Caco-2 (cell line): ENCODE results near the gene HSDL2. TPM values are rescaled to one million over a fixed set of nuclear protein-coding genes. Genes with fewer than 3 reads are reported as not detected.

Experiments used
- BruUV-seq: library from RNA; stranded (reverse); fragments of 400-500 nt; replicated peaks from 2 replicates; lab custom pipeline; 2021; lab: Mats Ljungman, UMichigan
- CTCF ChIA-PET: fragments of 300-600 bp; sonication (Branson Sonifier 250); formaldehyde crosslinking; loops from one replicate; lab custom pipeline; 2022; ENCODE audit warnings: antibody characterized with exemption; lab: Charles Lee
- POLR2A ChIA-PET: fragments of 300-600 bp; sonication (Branson Sonifier 250); formaldehyde crosslinking; loops from one replicate; lab custom pipeline; 2022; ENCODE audit warnings: antibody characterized with exemption; lab: Charles Lee
- DNase-seq, 2 experiments: peaks; one replicate each; pipeline versions ENCODE4 v3.0.0 to v3.0.0-alpha.2; 2020 to 2022
- H3K27me3 ChIP-seq: replicated peaks from 2 replicates; pipeline ENCODE4 v1.6.0; 2011; ENCODE audit warnings: low read length; ENCODE audit not compliant: control insufficient read depth, insufficient read depth
- H3K36me3 ChIP-seq: 2 replicates; pipeline ENCODE4 v1.5.1; 2011; ENCODE audit warnings: low read length; ENCODE audit not compliant: control insufficient read depth, insufficient read depth
- H3K4me1 ChIP-seq: fragments of 250-450 bp; sonication (Bioruptor Pico); 2 replicates; pipeline ENCODE4 v1.5.1; 2020; ENCODE audit warnings: mild to moderate bottlenecking
- H3K4me3 ChIP-seq: 2 replicates; pipeline ENCODE4 v1.5.1; 2011; ENCODE audit warnings: low read depth, mild to moderate bottlenecking, control low read depth, low read length
- H3K9me3 ChIP-seq: fragments of 250-450 bp; sonication (Bioruptor Pico); 2 replicates; pipeline ENCODE4 v1.5.1; 2020; ENCODE audit warnings: mild to moderate bottlenecking, moderate library complexity
- H3K27ac Mint-ChIP-seq: one replicate; pipeline ENCODE4 v1.8.0; 2022; ENCODE audit warnings: mixed read lengths; ENCODE audit not compliant: unreplicated experiment
- H3K27me3 Mint-ChIP-seq: one replicate; pipeline ENCODE4 v1.8.0; 2022; ENCODE audit warnings: mixed read lengths; ENCODE audit not compliant: insufficient read depth, unreplicated experiment
- H3K36me3 Mint-ChIP-seq: one replicate; pipeline ENCODE4 v1.8.0; 2022; ENCODE audit warnings: mild to moderate bottlenecking, mixed read lengths; ENCODE audit not compliant: insufficient read depth, unreplicated experiment
- H3K4me1 Mint-ChIP-seq: one replicate; pipeline ENCODE4 v1.8.0; 2022; ENCODE audit warnings: low read depth, mixed read lengths; ENCODE audit not compliant: unreplicated experiment
- H3K4me3 Mint-ChIP-seq: one replicate; pipeline ENCODE4 v1.8.0; 2022; ENCODE audit warnings: mild to moderate bottlenecking, moderate library complexity, mixed read lengths; ENCODE audit not compliant: unreplicated experiment
- H3K9me3 Mint-ChIP-seq: one replicate; pipeline ENCODE4 v1.8.0; 2022; ENCODE audit warnings: mixed read lengths; ENCODE audit not compliant: unreplicated experiment
- CTCF ChIP-seq, 2 experiments: fragments of 200-600 bp in 1 of 2; IDR thresholded peaks; 1 replicate in 1 of 2; 2 replicates in 1 of 2; pipeline versions ENCODE4 v1.5.1 to v1.8.0; 2011 to 2022; ENCODE audit warnings: antibody characterized with exemption in 1 of 2, control low read depth in 1 of 2, inconsistent platforms in 1 of 2, low read depth in 1 of 2, low read length in 1 of 2, mild to moderate bottlenecking in 1 of 2, moderate library complexity in 1 of 2; ENCODE audit not compliant: insufficient read depth in 1 of 2, severe bottlenecking in 1 of 2, unreplicated experiment in 1 of 2
- intact Hi-C: fragments of 100-400 bp; cut with micrococcal nuclease; formaldehyde crosslinking; loops from one replicate; pipeline ENCODE4 v1.10.0; 2022; ENCODE audit not compliant: unreplicated experiment
- total RNA-seq: library from RNA; stranded (reverse); gene quantifications from 2 replicates; pipeline ENCODE4 v1.2.3, GENCODE V29; 2022

Gene HSDL2
- total RNA-seq, 1 experiment from 2014 or later: 134 TPM

DNA sequence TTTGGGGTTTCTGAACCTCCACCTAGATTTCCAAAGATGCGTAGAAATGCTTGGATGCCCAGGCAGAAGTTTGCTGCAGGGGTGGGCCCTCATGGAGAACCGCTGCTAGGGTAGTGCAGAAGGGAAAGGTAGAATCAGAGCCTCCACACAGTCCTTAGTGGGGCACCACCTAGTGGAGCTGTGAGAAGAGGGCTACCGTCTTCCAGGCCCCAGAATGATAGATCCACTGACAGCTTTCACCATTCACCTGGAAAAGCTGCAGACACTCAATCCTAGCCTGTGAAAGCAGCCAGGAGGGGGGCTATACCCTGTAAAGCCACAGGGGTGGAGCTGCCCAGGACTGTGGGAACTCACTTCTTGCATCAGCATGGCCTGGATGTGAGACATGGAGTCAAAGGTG lies 13.3 kb upstream of the HSDL2 start:
- Mint-ChIP-seq H3K4me3 (no peak overlapping the region), H3K9me3 (peaks cover 37% of the 10 kb centered on the region), H3K36me3 (no peaks in the 10 kb centered on the region), H3K27me3 (no peaks in the 10 kb centered on the region), H3K27ac (no peak overlapping the region), H3K4me1 (no peaks in the 10 kb centered on the region)
- no peak for TF ChIP-seq CTCF (IDR thresholded peaks at IDR 0.05; ENCODE audit: insufficient read depth in 1 of 2, low read depth in 1 of 2, low read length in 1 of 2, severe bottlenecking in 1 of 2, unreplicated experiment in 1 of 2)
- intact Hi-C loops: no loop called here
- Histone ChIP-seq H3K36me3 (no peaks in the 10 kb centered on the region), H3K4me3 (no peak overlapping the region), H3K4me1 (no peaks in the 10 kb centered on the region), H3K9me3 (peaks cover 39% of the 10 kb centered on the region), H3K27me3 (no peaks in the 10 kb centered on the region)
- ChIA-PET POLR2A (interaction anchor here (1.4 kb wide), 1 partner anchor 14 kb away, joined by 3 read pairs; the partner anchor contains the start of gene HSDL2), CTCF (interaction anchor here (0.6 to 1.4 kb wide), 4 partner anchors 48 to 269 kb away, joined by 3 to 5 read pairs (median 4); no protein-coding TSS in a partner anchor)
- peak; percentile 23 to 38 for DNase-seq
- BruUV-seq: no TSS peak

- CTCF ChIA-PET: interaction anchor here (0.6 to 1.4 kb wide), 3 partner anchors 48 to 270 kb away, joined by 3 to 4 read pairs (median 4); no protein-coding TSS in a partner anchor
- DNase-seq: no peak
- Mint-ChIP-seq H3K4me3 (no peak overlapping the region), H3K4me1 (no peaks in the 10 kb centered on the region), H3K27me3 (no peaks in the 10 kb centered on the region), H3K9me3 (peaks cover 38% of the 10 kb centered on the region), H3K27ac (no peak overlapping the region), H3K36me3 (no peaks in the 10 kb centered on the region)
- TF ChIP-seq CTCF (IDR thresholded peaks at IDR 0.05; ENCODE audit: insufficient read depth in 1 of 2, low read depth in 1 of 2, low read length in 1 of 2, severe bottlenecking in 1 of 2, unreplicated experiment in 1 of 2): no peak
- H3K27me3 ChIP-seq: no peaks in the 10 kb centered on the region
- H3K4me1 ChIP-seq: no peaks in the 10 kb centered on the region
- intact Hi-C loops: no loop called here
- no peaks in the 10 kb centered on the region for H3K36me3 ChIP-seq
- H3K9me3 ChIP-seq: peaks cover 39% of the 10 kb centered on the region
- TSS peak; percentile 7 for BruUV-seq
- H3K4me3 ChIP-seq: no peak overlapping the region
- POLR2A ChIA-PET: no interaction called here
Measured at GRCh38 chr9:112367465-112367864, 12.4 kb upstream of the HSDL2 start.

GRCh38 chr9:112369817-112370216 lies 10.1 kb upstream of the HSDL2 start:
- no peak overlapping the region for H3K4me3 Mint-ChIP-seq
- no TSS peak for BruUV-seq
- no peaks in the 10 kb centered on the region for H3K36me3 Mint-ChIP-seq
- ChIA-PET CTCF (interaction anchor here (0.6 kb wide), 1 partner anchor 189 kb away, joined by 4 read pairs; no protein-coding TSS in a partner anchor), POLR2A (no interaction called here)
- Histone ChIP-seq H3K4me3 (no peak overlapping the region), H3K36me3 (no peaks in the 10 kb centered on the region; the same call in 1 of the 2 replicates), H3K27me3 (no peaks in the 10 kb centered on the region), H3K9me3 (peaks cover 39% of the 10 kb centered on the region), H3K4me1 (no peaks in the 10 kb centered on the region)
- no peaks in the 10 kb centered on the region for H3K4me1 Mint-ChIP-seq
- H3K9me3 Mint-ChIP-seq: peaks cover 36% of the 10 kb centered on the region
- no peak for TF ChIP-seq CTCF (IDR thresholded peaks at IDR 0.05; ENCODE audit: insufficient read depth in 1 of 2, low read depth in 1 of 2, low read length in 1 of 2, severe bottlenecking in 1 of 2, unreplicated experiment in 1 of 2)
- no peak for DNase-seq
- intact Hi-C loops: no loop called here
- H3K27ac Mint-ChIP-seq: no peak overlapping the region
- no peaks in the 10 kb centered on the region for H3K27me3 Mint-ChIP-seq
